Kidney epithelial cell (primary cell): Measurements from ENCODE around the gene TTLL5. TPM values are rescaled to one million over a fixed set of nuclear protein-coding genes. Genes with fewer than 3 reads are reported as not detected.
"Not testable (repeated sequence)": the region's sequence is repeated elsewhere in the genome, so short reads cannot be mapped to it uniquely, and the experiment has no call there.

Experiments used
- DNase-seq: peaks from one replicate; pipeline ENCODE4 v3.0.0-alpha.2; 2010; ENCODE audit warnings: low read depth
- H3K27me3 ChIP-seq: 2 replicates; pipeline ENCODE4 v1.6.0; 2011; ENCODE audit warnings: low read length; ENCODE audit not compliant: control insufficient read depth, insufficient read depth
- H3K36me3 ChIP-seq: 2 replicates; pipeline ENCODE4 v1.5.1; 2011; ENCODE audit warnings: low read length; ENCODE audit not compliant: control insufficient read depth, insufficient read depth
- H3K4me3 ChIP-seq: 2 replicates; pipeline ENCODE4 v1.5.1; 2011; ENCODE audit warnings: low read depth, mild to moderate bottlenecking, control low read depth, low read length
- total RNA-seq: library from RNA; depleted of rRNA; stranded (reverse); fragments of >200 nt; gene quantifications from 2 replicates; pipeline ENCODE4 v1.2.3, GENCODE V29; 2015
- TF ChIP-seq, protein P1 (sequence below): IDR thresholded peaks from 2 replicates; pipeline ENCODE4 v1.5.1; 2011; ENCODE audit warnings: mild to moderate bottlenecking, moderate library complexity, low read length, control low read depth, inconsistent platforms; ENCODE audit not compliant: insufficient read depth, poor library complexity, severe bottlenecking

Gene TTLL5
- total RNA-seq, 1 donor from 2014 or later: 24.7 TPM

DNA sequence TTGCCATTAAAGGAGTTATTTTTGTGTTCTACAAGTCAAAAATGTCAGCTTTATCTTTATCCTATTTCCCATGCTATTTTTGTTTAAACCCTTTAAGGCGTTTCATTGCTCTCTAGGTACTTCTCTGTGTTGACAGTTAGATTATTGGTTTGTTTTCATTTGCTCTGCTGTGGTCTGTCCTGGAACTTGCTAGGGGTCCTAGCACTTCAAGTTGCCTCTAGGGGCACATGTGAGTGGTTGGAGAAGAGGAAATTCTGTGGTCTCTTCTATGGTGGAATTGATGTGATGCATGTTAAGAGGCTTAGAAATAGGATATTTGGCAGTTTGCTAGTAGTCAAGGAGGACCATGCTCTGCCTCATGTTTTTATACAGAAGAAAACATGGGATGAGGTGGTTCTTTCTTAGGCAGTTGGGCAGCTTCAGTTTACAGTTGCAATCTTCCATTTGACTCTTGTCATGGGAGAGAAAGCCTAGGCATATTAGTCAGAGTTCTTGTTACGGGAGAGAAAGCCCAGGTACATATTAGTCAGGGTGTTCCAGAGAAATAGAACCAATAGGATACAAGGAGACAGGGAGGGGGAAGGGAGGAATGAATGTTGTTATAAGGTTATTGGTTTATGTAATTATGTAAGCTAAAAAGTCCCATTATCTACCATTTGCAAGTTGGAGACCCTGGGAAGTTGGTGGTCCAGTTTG lies 14.4 kb downstream of the TTLL5 start:
- Histone ChIP-seq H3K36me3 (no peaks in the 10 kb centered on the region), H3K27me3 (no peaks in the 10 kb centered on the region), H3K4me3 (no peak overlapping the region)
- TF ChIP-seq, protein P1, sequence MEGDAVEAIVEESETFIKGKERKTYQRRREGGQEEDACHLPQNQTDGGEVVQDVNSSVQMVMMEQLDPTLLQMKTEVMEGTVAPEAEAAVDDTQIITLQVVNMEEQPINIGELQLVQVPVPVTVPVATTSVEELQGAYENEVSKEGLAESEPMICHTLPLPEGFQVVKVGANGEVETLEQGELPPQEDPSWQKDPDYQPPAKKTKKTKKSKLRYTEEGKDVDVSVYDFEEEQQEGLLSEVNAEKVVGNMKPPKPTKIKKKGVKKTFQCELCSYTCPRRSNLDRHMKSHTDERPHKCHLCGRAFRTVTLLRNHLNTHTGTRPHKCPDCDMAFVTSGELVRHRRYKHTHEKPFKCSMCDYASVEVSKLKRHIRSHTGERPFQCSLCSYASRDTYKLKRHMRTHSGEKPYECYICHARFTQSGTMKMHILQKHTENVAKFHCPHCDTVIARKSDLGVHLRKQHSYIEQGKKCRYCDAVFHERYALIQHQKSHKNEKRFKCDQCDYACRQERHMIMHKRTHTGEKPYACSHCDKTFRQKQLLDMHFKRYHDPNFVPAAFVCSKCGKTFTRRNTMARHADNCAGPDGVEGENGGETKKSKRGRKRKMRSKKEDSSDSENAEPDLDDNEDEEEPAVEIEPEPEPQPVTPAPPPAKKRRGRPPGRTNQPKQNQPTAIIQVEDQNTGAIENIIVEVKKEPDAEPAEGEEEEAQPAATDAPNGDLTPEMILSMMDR: peak; percentile 7
- DNase-seq: no peak

DNA sequence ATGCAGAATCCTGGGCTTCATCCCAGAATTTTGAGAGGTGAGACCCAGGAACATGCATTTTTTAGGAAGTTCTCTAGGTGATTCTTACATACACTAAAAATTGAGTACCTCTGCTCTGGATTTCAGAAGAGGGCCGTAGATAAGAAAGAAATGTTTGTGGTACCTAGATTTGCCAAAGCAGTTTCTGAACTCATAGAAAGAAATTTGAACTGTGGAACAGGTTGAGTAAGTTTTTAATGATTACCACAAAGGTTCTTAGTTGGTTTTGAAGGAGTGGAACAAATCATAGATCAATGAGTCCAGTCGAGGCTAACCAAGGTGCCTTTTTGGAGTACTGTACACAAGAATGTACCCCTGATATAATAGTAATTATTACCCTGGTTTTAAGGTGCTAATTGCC lies 24.9 kb downstream of the TTLL5 start:
- H3K4me3 ChIP-seq: no peak overlapping the region
- TF ChIP-seq, protein P1: no peak
- no peaks in the 10 kb centered on the region for H3K27me3 ChIP-seq
- no peaks in the 10 kb centered on the region for H3K36me3 ChIP-seq
- DNase-seq: no peak

DNA sequence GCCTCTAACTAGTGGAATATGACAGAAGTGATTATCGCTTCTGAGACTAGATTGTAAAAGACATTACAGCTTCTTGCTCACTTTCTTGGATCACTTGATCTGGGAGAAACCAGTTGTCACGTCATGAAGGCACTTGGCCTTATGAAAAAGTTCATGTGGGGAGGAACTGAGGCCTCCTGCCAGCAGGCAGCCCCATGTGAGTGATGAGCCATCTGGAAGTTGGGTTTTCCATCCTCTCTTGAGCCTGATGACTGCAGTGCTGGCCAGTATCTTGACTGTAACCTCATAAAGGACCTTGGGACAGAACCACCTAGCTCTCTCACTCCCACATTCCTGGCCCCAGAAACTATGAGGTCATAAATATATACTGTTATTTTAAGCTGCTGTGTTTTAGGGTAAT lies 28.0 kb downstream of the TTLL5 start:
- no peaks in the 10 kb centered on the region for H3K36me3 ChIP-seq
- no peaks in the 10 kb centered on the region for H3K27me3 ChIP-seq
- DNase-seq: no peak
- TF ChIP-seq, protein P1: no peak
- no peak overlapping the region for H3K4me3 ChIP-seq

DNA sequence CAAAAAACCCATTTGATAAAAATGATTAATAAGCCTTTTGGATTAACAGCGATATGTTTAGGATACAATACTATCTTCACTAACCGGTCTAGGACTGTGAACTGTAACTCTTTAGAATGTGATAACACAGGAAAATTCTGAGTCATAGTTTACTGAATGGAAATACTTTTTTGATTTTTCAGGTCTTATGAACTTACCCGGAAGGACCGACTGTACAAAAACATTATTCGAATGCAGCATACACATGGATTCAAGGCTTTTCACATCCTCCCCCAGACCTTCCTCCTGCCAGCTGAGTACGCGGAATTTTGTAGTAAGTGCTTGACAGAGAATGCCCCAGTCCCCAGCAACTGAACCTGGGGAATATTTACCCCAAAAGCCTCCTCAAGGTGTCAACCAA lies 29.0 kb downstream of the TTLL5 start:
- DNase-seq: no peak
- Histone ChIP-seq H3K27me3 (no peaks in the 10 kb centered on the region), H3K4me3 (no peak overlapping the region), H3K36me3 (no peaks in the 10 kb centered on the region)
- TF ChIP-seq, protein P1: no peak

DNA sequence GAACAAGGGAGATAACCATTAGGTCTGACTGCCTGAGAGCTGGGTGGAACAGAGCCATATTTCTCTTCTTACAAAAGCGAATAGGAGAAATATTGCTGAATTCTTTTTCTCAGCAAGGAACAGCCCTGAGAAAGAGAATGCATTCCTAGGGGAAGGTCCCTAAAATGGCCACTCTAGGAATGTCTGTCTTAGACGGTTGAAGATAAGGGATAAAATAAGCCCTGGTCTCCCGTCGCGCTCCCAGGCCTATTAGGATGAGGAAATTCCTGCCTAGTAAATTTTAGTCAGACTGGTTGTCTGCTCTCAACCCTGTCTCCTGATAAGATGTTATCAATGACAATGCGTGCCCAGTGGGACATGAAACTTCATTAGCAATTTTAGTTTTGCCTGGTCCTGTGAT lies 34.0 kb downstream of the TTLL5 start:
- not testable (repeated sequence) for H3K4me3 ChIP-seq, DNase-seq, H3K36me3 ChIP-seq, H3K27me3 ChIP-seq

DNA sequence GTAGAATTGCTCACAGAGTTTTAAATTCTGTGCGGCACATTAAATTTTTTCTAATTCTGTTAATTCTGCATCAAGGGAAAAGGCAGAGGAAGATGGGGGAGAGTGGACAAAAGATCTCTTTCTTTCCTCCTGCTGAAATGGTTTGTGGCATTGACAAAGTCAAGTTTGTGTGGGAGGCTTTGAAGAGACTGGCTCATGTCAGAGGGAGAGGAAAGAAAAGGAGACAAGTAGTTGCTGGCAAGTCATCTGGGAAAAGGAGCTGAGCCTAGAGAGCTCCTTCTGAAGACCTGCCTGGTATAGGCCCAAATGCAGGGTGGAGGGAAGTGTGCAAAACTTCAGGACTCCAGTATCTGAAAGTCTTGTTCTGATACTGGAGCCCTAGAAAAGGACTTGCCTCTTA lies 36.3 kb downstream of the TTLL5 start:
- no peak for DNase-seq
- H3K4me3 ChIP-seq: no peak overlapping the region
- H3K36me3 ChIP-seq: peaks cover 2% of the 10 kb centered on the region
- H3K27me3 ChIP-seq: no peaks in the 10 kb centered on the region
- TF ChIP-seq, protein P1: no peak
